A549 (cell line): ENCODE data around the gene SCN5A. TPM values are rescaled to one million over a fixed set of nuclear protein-coding genes. Genes with fewer than 3 reads are reported as not detected.

ENCODE experiments used
- ATAC-seq, 2 experiments: fragments of 200-7000 bp in 1 of 2; fragments of >200 bp in 1 of 2; cut with Nextera tagmentation in 1 of 2; cut with Tn5 transposase in 1 of 2; 3 replicates each; pipeline versions ENCODE4 v1.8.0 to v1.9.1; 2018 to 2020; ENCODE audit warnings: mild to moderate bottlenecking in 1 of 2, moderate library complexity in 1 of 2
- CTCF ChIA-PET: fragments of 300-600 bp; sonication (Branson Sonifier 250); formaldehyde crosslinking; extraction: SDS; loops from one replicate; lab custom pipeline; 2021; ENCODE audit warnings: antibody characterized with exemption, inconsistent platforms; lab: Yijun Ruan, JAX
- POLR2A ChIA-PET: fragments of 350-600 bp; formaldehyde crosslinking; extraction: SDS; loops from one replicate; lab custom pipeline; 2021; ENCODE audit warnings: antibody characterized with exemption, inconsistent platforms; lab: Yijun Ruan, JAX
- DNase-seq, 2 experiments: peaks; one replicate each; pipeline versions ENCODE4 v3.0.0 to v3.0.0-alpha.2; 2011 to 2016; ENCODE audit warnings: low read depth in 1 of 2, low spot score in 1 of 2
- FAIRE-seq: peaks from 2 replicates; lab custom pipeline; 2011; peaks lifted over from hg19 to GRCh38; lab: Jason Lieb, UNC
- H3K27ac ChIP-seq, 2 experiments: fragments of >200 bp; sonication (Bioruptor Twin); formaldehyde crosslinking; 3 replicates each; pipeline ENCODE4 v1.5.1; 2016 to 2017
- H3K4me1 ChIP-seq: fragments of >200 bp; sonication (Bioruptor Twin); formaldehyde crosslinking; 3 replicates; pipeline ENCODE4 v1.6.1; 2016
- H3K4me2 ChIP-seq: fragments of >200 bp; sonication (Bioruptor Twin); formaldehyde crosslinking; 3 replicates; pipeline ENCODE4 v1.6.1; 2016
- H3K4me3 ChIP-seq: fragments of >200 bp; sonication (Bioruptor Twin); formaldehyde crosslinking; 3 replicates; pipeline ENCODE4 v1.5.1; 2016
- H3K9me3 ChIP-seq: fragments of >200 bp; sonication (Bioruptor Twin); formaldehyde crosslinking; 3 replicates; pipeline ENCODE4 v1.6.1; 2016
- BHLHE40 ChIP-seq: IDR thresholded peaks from 2 replicates; pipeline ENCODE4 v1.6.1; 2012; ENCODE audit warnings: low read depth, low read length, inconsistent platforms
- EHF ChIP-seq: fragments of 250-450 bp; sonication (Bioruptor Pico); IDR thresholded peaks from 2 replicates; pipeline ENCODE4 v1.5.0; 2020; ENCODE audit warnings: mild to moderate bottlenecking
- KDM1A ChIP-seq: fragments of 200-600 bp; sonication (generic); IDR thresholded peaks from 2 replicates; pipeline ENCODE4 v1.6.1; 2016; ENCODE audit warnings: low read depth, mild to moderate bottlenecking
- NPAS2 ChIP-seq: fragments of 250-450 bp; sonication (Bioruptor Pico); IDR thresholded peaks from 2 replicates; pipeline ENCODE4 v1.8.0; 2022; ENCODE audit warnings: mild to moderate bottlenecking, moderate library complexity, borderline replicate concordance
- POLR2A ChIP-seq: IDR thresholded peaks from 2 replicates; pipeline ENCODE4 v1.6.1; 2012; ENCODE audit warnings: mild to moderate bottlenecking, low read length
- WGBS: methylation state at CpG from one replicate; pipeline ENCODE4 v1.1.6; 2017; ENCODE audit errors: missing lambda C conversion rate; 5-methylcytosine and 5-hydroxymethylcytosine counted together
- polyA plus RNA-seq, 4 experiments: library from polyadenylated mRNA; depleted of rRNA in 3 of 4; stranded (reverse); fragments of >200 nt; fragmentation: RNase III in 1 of 4; extraction: RNeasy Plus Mini Kit Qiagen cat#74134 plus additional on column Dnase treatment in 1 of 4; gene quantifications; 2 replicates in 3 of 4; 3 replicates in 1 of 4; pipeline ENCODE4 v1.2.3, GENCODE V29; 2011 to 2017
- TF ChIP-seq, protein P1 (sequence below): fragments of 250-450 bp; sonication (Bioruptor Pico); IDR thresholded peaks from 2 replicates; pipeline ENCODE4 v1.5.0; 2020; ENCODE audit warnings: low read depth, mild to moderate bottlenecking, moderate library complexity
- TF ChIP-seq, protein P2 (sequence below): fragments of >200 bp; sonication (Bioruptor Twin); formaldehyde crosslinking; IDR thresholded peaks from 3 replicates; pipeline ENCODE4 v1.5.1; 2016
- TF ChIP-seq, protein P3 (sequence below): fragments of 150-350 bp; IDR thresholded peaks from 2 replicates; pipeline ENCODE4 v1.6.1; 2014; ENCODE audit warnings: low read depth, mild to moderate bottlenecking, low read length
- TF ChIP-seq, protein P4 (sequence below): fragments of >200 bp; sonication (Bioruptor Twin); formaldehyde crosslinking; IDR thresholded peaks from 2 replicates; pipeline ENCODE4 v1.6.1; 2016
- TF ChIP-seq, protein P5 (sequence below): fragments of >200 bp; sonication (Bioruptor Twin); formaldehyde crosslinking; IDR thresholded peaks from 3 replicates; pipeline ENCODE4 v1.6.1; 2016
- TF ChIP-seq, protein P6 (sequence below): IDR thresholded peaks from 2 replicates; pipeline ENCODE4 v1.6.1; 2012

Gene SCN5A
- polyA plus RNA-seq, 2 of the 4 experiments (the other 2 are of a cell fraction): 0.09 to 0.19 TPM

DNA sequence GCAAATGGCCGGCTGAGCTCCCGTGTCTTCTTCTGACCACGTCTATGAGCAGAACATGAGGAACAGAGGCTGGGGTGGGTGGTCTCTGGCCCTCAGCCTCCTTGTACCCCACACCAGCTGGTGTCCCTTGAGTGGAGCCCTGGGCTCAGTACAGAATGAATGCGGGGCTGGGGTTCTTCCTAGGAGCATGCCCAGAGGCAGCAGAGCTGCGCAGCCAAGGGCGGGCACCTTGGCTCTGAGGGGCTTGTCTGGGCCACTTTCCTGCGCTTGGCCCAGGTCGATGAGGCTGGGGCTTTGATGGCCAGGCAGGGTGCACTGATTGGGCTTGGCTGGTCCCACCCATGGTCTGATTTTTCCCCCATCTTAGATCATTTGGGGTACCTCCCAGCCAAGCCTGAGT lies 6.4 kb downstream of the SCN5A start:
- Histone ChIP-seq H3K4me3 (no peak overlapping the region), H3K4me1 (no peaks in the 10 kb centered on the region), H3K27ac (no peak overlapping the region), H3K4me2 (no peak overlapping the region), H3K9me3 (no peaks in the 10 kb centered on the region)
- DNase-seq (no peak), ATAC-seq (no peak), FAIRE-seq (no peak)
- TF ChIP-seq, protein P1, sequence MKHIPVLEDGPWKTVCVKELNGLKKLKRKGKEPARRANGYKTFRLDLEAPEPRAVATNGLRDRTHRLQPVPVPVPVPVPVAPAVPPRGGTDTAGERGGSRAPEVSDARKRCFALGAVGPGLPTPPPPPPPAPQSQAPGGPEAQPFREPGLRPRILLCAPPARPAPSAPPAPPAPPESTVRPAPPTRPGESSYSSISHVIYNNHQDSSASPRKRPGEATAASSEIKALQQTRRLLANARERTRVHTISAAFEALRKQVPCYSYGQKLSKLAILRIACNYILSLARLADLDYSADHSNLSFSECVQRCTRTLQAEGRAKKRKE (CRISPR knock-in tag): no peak
- TF ChIP-seq, protein P2, sequence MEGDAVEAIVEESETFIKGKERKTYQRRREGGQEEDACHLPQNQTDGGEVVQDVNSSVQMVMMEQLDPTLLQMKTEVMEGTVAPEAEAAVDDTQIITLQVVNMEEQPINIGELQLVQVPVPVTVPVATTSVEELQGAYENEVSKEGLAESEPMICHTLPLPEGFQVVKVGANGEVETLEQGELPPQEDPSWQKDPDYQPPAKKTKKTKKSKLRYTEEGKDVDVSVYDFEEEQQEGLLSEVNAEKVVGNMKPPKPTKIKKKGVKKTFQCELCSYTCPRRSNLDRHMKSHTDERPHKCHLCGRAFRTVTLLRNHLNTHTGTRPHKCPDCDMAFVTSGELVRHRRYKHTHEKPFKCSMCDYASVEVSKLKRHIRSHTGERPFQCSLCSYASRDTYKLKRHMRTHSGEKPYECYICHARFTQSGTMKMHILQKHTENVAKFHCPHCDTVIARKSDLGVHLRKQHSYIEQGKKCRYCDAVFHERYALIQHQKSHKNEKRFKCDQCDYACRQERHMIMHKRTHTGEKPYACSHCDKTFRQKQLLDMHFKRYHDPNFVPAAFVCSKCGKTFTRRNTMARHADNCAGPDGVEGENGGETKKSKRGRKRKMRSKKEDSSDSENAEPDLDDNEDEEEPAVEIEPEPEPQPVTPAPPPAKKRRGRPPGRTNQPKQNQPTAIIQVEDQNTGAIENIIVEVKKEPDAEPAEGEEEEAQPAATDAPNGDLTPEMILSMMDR: no peak
- TF ChIP-seq EHF (CRISPR knock-in tag): no peak
- no peak for TF ChIP-seq NPAS2 (CRISPR knock-in tag)
- 50% methylated on average over 7 of the region's 8 CpGs for WGBS
- POLR2A ChIA-PET: no interaction called here
- CTCF ChIA-PET: interaction anchor here (0.9 to 6.7 kb wide), 6 partner anchors 8 to 199 kb away, joined by 3 to 52 read pairs (median 4); no protein-coding TSS in a partner anchor

DNA sequence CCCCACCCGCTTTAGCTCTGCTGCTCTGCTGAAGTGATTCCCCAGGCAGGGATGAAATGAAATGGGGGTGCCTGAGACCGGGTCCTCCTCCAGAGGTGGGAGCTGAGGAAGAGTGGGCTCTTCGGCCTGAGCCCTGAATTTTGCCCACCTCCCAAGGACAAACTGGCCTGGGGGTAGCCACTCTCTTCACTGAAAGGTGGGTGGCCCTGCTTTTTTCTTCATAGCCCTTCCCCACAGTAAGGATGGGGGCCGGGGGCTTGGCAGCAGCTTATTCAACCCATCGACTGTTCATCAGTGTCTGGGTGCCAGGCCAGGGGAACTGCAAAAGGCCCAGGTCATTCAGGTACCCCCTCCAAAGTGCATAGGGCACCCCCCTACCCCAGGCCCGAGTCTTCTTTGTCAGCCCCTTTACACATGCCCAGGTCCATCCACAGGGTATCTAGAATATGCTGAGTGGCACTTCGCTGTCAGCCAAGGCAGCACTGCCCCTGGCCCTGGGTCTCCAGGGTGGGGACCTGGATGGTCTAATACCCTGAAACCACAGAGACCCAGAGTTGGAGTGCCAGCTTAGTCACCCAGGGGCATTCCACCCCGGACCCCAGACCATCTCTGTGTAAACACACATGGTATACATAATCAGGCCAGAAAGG lies 7.9 kb downstream of the SCN5A start:
- WGBS: 25% methylated on average over 7 of the region's 8 CpGs
- TF ChIP-seq, protein P3, sequence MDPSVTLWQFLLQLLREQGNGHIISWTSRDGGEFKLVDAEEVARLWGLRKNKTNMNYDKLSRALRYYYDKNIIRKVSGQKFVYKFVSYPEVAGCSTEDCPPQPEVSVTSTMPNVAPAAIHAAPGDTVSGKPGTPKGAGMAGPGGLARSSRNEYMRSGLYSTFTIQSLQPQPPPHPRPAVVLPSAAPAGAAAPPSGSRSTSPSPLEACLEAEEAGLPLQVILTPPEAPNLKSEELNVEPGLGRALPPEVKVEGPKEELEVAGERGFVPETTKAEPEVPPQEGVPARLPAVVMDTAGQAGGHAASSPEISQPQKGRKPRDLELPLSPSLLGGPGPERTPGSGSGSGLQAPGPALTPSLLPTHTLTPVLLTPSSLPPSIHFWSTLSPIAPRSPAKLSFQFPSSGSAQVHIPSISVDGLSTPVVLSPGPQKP: no peak
- no peak for TF ChIP-seq BHLHE40
- no peak for TF ChIP-seq KDM1A
- TF ChIP-seq, protein P4, sequence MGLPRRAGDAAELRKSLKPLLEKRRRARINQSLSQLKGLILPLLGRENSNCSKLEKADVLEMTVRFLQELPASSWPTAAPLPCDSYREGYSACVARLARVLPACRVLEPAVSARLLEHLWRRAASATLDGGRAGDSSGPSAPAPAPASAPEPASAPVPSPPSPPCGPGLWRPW: no peak
- TF ChIP-seq, protein P2: no peak

DNA sequence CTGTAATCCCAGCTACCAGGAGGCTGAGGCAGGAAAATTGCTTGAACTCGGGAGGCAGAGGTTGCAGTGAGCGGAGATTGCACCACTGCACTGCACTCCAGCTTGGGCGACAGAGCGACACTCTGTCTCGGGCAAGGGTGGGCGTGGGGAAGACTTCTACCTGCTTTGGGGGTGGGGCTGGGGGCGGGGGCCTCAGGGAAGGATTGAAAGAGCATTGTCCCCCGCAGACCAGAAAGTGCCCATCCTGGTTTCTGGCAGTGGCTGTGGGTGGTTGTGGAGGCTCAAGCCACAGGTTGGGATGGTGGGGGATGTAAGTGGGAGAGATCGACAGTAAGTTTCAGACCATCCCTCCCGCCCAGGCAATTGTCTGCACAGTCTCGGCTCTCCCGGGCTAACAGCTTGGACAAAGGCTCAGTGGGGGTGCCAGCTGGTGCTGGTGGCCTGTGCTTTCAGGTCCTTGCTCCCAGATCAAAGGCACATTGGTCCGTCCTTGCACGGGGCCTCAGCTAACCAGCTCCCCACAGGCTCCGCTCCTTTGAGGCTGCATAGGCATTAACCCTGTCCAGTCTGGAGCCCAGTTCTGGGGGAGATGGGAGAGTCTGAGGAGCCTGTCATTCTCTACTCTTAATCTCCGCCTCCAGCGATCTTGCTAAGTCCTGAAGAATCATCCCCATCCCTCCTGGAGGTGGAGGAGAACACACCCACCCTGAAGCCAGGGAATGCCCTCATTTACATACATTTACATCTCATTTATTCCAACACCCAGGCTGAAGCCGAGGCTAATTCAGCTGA lies 8.6 kb downstream of the SCN5A start:
- TF ChIP-seq, protein P5, sequence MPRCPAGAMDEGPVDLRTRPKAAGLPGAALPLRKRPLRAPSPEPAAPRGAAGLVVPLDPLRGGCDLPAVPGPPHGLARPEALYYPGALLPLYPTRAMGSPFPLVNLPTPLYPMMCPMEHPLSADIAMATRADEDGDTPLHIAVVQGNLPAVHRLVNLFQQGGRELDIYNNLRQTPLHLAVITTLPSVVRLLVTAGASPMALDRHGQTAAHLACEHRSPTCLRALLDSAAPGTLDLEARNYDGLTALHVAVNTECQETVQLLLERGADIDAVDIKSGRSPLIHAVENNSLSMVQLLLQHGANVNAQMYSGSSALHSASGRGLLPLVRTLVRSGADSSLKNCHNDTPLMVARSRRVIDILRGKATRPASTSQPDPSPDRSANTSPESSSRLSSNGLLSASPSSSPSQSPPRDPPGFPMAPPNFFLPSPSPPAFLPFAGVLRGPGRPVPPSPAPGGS: no peak
- TF ChIP-seq, protein P6, sequence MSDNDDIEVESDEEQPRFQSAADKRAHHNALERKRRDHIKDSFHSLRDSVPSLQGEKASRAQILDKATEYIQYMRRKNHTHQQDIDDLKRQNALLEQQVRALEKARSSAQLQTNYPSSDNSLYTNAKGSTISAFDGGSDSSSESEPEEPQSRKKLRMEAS: no peak
- no peak for TF ChIP-seq POLR2A
- no peak overlapping the region for H3K4me2 ChIP-seq
- ChIA-PET CTCF (interaction anchor here (1.1 to 3.1 kb wide), 5 partner anchors 11 to 390 kb away, joined by 3 to 16 read pairs (median 3); no protein-coding TSS in a partner anchor), POLR2A (no interaction called here)
- no peaks in the 10 kb centered on the region for H3K4me1 ChIP-seq
- ATAC-seq (no peak), FAIRE-seq (no peak), DNase-seq (no peak)
- H3K4me3 ChIP-seq: no peak overlapping the region
- H3K9me3 ChIP-seq: no peaks in the 10 kb centered on the region
- WGBS: 45% methylated on average over 18 of the region's 18 CpGs
- no peak overlapping the region for H3K27ac ChIP-seq

More for the DNA sequence above, 7.9 kb downstream of the SCN5A start:
- Histone ChIP-seq H3K27ac (no peak overlapping the region), H3K9me3 (no peaks in the 10 kb centered on the region), H3K4me3 (no peak overlapping the region), H3K4me1 (no peaks in the 10 kb centered on the region), H3K4me2 (no peak overlapping the region)
- no peak for ATAC-seq
- ChIA-PET CTCF (interaction anchor here (0.7 to 3.1 kb wide), 7 partner anchors 10 to 389 kb away, joined by 3 to 16 read pairs (median 3); no protein-coding TSS in a partner anchor), POLR2A (no interaction called here)
- no peak for DNase-seq
- no peak for FAIRE-seq
